ENCODE measurements around the gene MAD2L1BP. TPM values are rescaled to one million over a fixed set of nuclear protein-coding genes. Genes with fewer than 3 reads are reported as not detected.

The MAD2L1BP gene
- total and polyA plus RNA-seq, 2 of the 13 experiments (the other 11 are each of a cell fraction or from before 2014, with no cell fraction given) = 54.2 to 55.5 TPM

DNA sequence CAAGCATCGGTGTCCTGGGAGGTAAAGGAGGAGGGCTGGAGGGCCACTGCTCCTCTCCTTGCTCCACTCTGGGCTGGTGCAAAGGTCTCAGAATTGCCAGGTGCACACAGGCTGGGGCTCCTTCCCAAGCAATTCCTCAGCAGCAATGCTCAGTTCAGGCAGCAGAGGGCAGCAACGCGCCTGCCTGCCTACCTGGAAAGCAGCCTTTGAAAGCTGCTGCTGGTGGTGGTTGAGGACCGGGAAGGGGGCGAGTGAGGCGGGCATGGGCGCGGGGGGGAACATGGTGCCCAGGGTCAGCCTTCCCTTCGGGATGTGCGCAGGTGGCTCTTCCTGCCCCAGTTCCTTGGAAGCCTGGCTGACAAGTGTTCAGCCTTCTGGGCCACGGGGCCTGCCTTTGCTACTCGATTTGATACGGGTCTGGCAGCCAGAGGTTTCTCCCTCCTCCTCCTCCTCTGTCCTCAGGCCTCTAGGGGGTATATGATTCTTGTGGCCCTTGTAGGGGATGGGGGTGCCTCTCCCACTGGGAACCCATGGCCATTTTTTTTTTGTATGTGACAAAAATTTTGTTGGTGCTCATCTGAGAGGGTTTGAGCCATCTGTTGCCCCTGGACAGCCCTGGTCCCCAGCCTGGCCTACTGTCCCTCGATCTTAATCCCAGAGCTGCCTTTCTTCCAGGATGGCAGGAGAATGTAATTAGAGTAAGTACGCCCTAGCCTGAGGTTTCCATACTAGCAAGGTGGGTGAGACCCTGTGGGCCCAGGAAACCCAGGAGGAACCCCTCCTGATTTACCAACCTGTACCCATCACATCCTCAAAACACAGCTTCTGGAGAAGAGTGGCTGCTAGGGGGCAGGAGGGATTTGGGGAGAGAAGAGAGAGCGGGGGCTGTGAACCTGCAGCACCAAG is 31.9 kb downstream of the MAD2L1BP start (continued):
- TF ChIP-seq BCL6 (CRISPR knock-in tag; IDR thresholded peaks at IDR 0.05) (peak; percentile 81), HOXA5 (CRISPR knock-in tag; IDR thresholded peaks at IDR 0.05) (peak; percentile 22; the same call in 1 of the 2 replicates), SPEN (CRISPR knock-in tag; IDR thresholded peaks at IDR 0.05; ENCODE audit: low read depth) (peak; percentile 83), ZNF672 (CRISPR knock-in tag; IDR thresholded peaks at IDR 0.05) (no peak), ZMYM3 (CRISPR knock-in tag; IDR thresholded peaks at IDR 0.05) (peak; percentile 41; the same call in 1 of the 2 replicates), POLR2AphosphoS2 (IDR thresholded peaks at IDR 0.05; ENCODE audit: low read depth, low read length) (no peak), ZNF232 (CRISPR knock-in tag; IDR thresholded peaks at IDR 0.05; ENCODE audit: borderline replicate concordance) (peak; percentile 59; the same call in 1 of the 2 replicates), IRF2 (CRISPR knock-in tag; IDR thresholded peaks at IDR 0.05) (peak; percentile 77), ZNF788 (CRISPR knock-in tag; IDR thresholded peaks at IDR 0.05; ENCODE audit: borderline replicate concordance) (peak; percentile 92; the same call in 1 of the 2 replicates), ZSCAN25 (CRISPR knock-in tag; IDR thresholded peaks at IDR 0.05) (peak; percentile 97), ERF (CRISPR knock-in tag; IDR thresholded peaks at IDR 0.05) (peak; percentile 78), BRD4 (CRISPR knock-in tag; IDR thresholded peaks at IDR 0.05) (0 out of 2 replicates have a peak, but pooled peaks have one; percentile 36), MIER3 (CRISPR knock-in tag; IDR thresholded peaks at IDR 0.05; ENCODE audit: borderline replicate concordance) (peak; percentile 87; the same call in 1 of the 2 replicates), ZNF224 (CRISPR knock-in tag; IDR thresholded peaks at IDR 0.05) (0 out of 2 replicates have a peak, but pooled peaks have one; percentile 48), PHF20 (CRISPR knock-in tag; IDR thresholded peaks at IDR 0.05) (no peak), MTA1 (CRISPR knock-in tag; IDR thresholded peaks at IDR 0.05; ENCODE audit: borderline replicate concordance) (peak; percentile 76; the same call in 1 of the 2 replicates), HOXA3 (CRISPR knock-in tag; IDR thresholded peaks at IDR 0.05) (peak; percentile 68; the same call in 1 of the 2 replicates), STAG1 (CRISPR knock-in tag; IDR thresholded peaks at IDR 0.05) (peak; percentile 98), SAP130 (CRISPR knock-in tag; IDR thresholded peaks at IDR 0.05; ENCODE audit: low read depth) (peak; percentile 77), GATAD1 (CRISPR knock-in tag; IDR thresholded peaks at IDR 0.05) (peak; percentile 58; the same call in 1 of the 2 replicates), MYC (CRISPR knock-in tag; IDR thresholded peaks at IDR 0.05; ENCODE audit: borderline replicate concordance) (0 out of 2 replicates have a peak, but pooled peaks have one; percentile 66), RXRB (CRISPR knock-in tag; IDR thresholded peaks at IDR 0.05; ENCODE audit: borderline replicate concordance) (0 out of 2 replicates have a peak, but pooled peaks have one; percentile 55), MXD4 (CRISPR knock-in tag; IDR thresholded peaks at IDR 0.05) (no peak), AGO2 (optimal IDR thresholded peaks at IDR 0.05; ENCODE audit: low read depth, low read length) (peak; percentile 59), ELK4 (CRISPR knock-in tag; IDR thresholded peaks at IDR 0.05; ENCODE audit: borderline replicate concordance) (no peak), ZNF550 (CRISPR knock-in tag; IDR thresholded peaks at IDR 0.05; ENCODE audit: borderline replicate concordance) (no peak)
- TF ChIP-seq, protein P1, sequence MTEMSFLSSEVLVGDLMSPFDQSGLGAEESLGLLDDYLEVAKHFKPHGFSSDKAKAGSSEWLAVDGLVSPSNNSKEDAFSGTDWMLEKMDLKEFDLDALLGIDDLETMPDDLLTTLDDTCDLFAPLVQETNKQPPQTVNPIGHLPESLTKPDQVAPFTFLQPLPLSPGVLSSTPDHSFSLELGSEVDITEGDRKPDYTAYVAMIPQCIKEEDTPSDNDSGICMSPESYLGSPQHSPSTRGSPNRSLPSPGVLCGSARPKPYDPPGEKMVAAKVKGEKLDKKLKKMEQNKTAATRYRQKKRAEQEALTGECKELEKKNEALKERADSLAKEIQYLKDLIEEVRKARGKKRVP (CRISPR knock-in tag; IDR thresholded peaks at IDR 0.05) = no peak
- TF ChIP-seq, protein P2, sequence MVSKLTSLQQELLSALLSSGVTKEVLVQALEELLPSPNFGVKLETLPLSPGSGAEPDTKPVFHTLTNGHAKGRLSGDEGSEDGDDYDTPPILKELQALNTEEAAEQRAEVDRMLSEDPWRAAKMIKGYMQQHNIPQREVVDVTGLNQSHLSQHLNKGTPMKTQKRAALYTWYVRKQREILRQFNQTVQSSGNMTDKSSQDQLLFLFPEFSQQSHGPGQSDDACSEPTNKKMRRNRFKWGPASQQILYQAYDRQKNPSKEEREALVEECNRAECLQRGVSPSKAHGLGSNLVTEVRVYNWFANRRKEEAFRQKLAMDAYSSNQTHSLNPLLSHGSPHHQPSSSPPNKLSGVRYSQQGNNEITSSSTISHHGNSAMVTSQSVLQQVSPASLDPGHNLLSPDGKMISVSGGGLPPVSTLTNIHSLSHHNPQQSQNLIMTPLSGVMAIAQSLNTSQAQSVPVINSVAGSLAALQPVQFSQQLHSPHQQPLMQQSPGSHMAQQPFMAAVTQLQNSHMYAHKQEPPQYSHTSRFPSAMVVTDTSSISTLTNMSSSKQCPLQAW (CRISPR knock-in tag; IDR thresholded peaks at IDR 0.05) = peak; percentile 90
